ENCODE measurements around the gene HBZ.

Gene HBZ

DNA sequence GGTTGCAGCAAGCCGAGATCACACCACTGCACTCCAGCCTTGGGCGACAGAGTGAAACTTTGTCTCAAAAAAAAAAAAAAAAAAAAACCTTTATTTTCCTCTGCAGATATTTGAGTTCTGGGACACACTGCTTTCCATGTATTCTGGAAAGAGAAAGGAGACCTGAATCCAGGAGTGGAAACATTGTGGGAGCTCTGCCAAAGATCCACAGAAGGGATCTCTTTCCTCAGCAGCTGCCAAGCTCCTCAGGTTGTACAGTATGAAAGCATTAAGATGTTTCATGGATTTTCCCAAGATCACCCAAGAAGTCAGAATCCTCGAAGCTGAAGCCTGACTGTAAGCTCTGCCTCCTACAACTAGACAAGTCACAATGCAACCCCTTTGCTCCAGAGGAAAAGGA, 27.4 kb upstream of the HBZ start:
- H3K23ac ChIP-seq (ENCODE audit: low read length), result no peak overlapping the region
- no peak overlapping the region for H2BK5ac ChIP-seq (ENCODE audit: low read length)
- H3K56ac ChIP-seq (ENCODE audit: low read length), result no peak overlapping the region
- H3K4ac ChIP-seq (ENCODE audit: low read depth, low read length), result no peak overlapping the region
- no peak overlapping the region for H2BK15ac ChIP-seq (replicated peaks; ENCODE audit: low read depth)
- no peaks in the 10 kb centered on the region for H3K79me1 ChIP-seq (ENCODE audit: low read length)
- H3K4me2 ChIP-seq (ENCODE audit: low read length), result no peak overlapping the region
- H4K5ac ChIP-seq (ENCODE audit: low read length), result no peak overlapping the region
- H3K4me3 ChIP-seq (ENCODE audit: low read length), result no peak overlapping the region
- H3K27me3 ChIP-seq (ENCODE audit: insufficient read depth, low read length, poor library complexity), result no peaks in the 10 kb centered on the region
- no peak overlapping the region for H4K8ac ChIP-seq (ENCODE audit: low read depth, low read length)
- H3K9ac ChIP-seq (ENCODE audit: low read length), result no peak overlapping the region
- no peak overlapping the region for H2AK5ac ChIP-seq (ENCODE audit: low read length)
- no peaks in the 10 kb centered on the region for H3K79me2 ChIP-seq (ENCODE audit: control insufficient read depth, insufficient read depth, low read length)
- no peak overlapping the region for H3K27ac ChIP-seq (ENCODE audit: low read depth, low read length)
- no peaks in the 10 kb centered on the region for H3K4me1 ChIP-seq (ENCODE audit: control insufficient read depth, low read depth, low read length)
- no peak overlapping the region for H2BK120ac ChIP-seq (ENCODE audit: low read depth, low read length)
- no peak overlapping the region for H3K18ac ChIP-seq (ENCODE audit: low read length)
- DNase-seq, result no peak
- H3K36me3 ChIP-seq (ENCODE audit: control insufficient read depth, insufficient read depth, low read length), result no peaks in the 10 kb centered on the region
- WGBS (ENCODE audit: extremely low coverage, insufficient coverage, low lambda C conversion rate), result no CpG with 5 or more reads among the region's 3 CpGs

DNA sequence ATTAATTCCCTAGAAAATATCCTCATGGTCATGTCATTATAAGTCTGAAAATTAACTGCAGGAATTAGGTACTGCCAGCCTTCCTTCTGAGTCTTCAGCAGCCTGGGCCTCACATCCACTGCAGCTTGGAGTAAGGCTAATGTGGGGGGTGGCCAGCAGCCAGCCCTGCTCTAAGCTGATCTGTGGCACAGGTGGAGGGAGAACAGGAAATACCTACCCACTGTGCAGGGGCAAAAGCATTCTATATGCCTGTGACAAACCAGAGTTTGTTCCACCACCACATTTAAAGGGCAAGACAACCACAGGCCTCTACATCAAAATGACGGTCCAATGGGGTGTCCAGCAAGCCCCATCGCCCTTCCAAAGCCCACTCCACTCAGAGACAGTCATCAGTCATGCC, 23.4 kb upstream of the HBZ start:
- Histone ChIP-seq H3K4me2 (ENCODE audit: low read length) (no peak overlapping the region), H4K8ac (ENCODE audit: low read depth, low read length) (no peak overlapping the region), H3K4me3 (ENCODE audit: low read length) (no peak overlapping the region), H3K4ac (ENCODE audit: low read depth, low read length) (no peak overlapping the region), H2AK5ac (ENCODE audit: low read length) (no peak overlapping the region), H3K23ac (ENCODE audit: low read length) (no peak overlapping the region), H3K4me1 (ENCODE audit: control insufficient read depth, low read depth, low read length) (no peaks in the 10 kb centered on the region), H2BK5ac (ENCODE audit: low read length) (no peak overlapping the region), H3K27me3 (ENCODE audit: insufficient read depth, low read length, poor library complexity) (no peaks in the 10 kb centered on the region), H3K9ac (ENCODE audit: low read length) (no peak overlapping the region), H3K79me1 (ENCODE audit: low read length) (no peaks in the 10 kb centered on the region), H3K36me3 (ENCODE audit: control insufficient read depth, insufficient read depth, low read length) (no peaks in the 10 kb centered on the region), H2BK15ac (replicated peaks; ENCODE audit: low read depth) (no peak overlapping the region), H3K27ac (ENCODE audit: low read depth, low read length) (no peak overlapping the region), H3K79me2 (ENCODE audit: control insufficient read depth, insufficient read depth, low read length) (no peaks in the 10 kb centered on the region), H4K5ac (ENCODE audit: low read length) (no peak overlapping the region), H2BK120ac (ENCODE audit: low read depth, low read length) (no peak overlapping the region), H3K18ac (ENCODE audit: low read length) (no peak overlapping the region), H3K56ac (ENCODE audit: low read length) (no peak overlapping the region)
- no peak for DNase-seq
- WGBS (ENCODE audit: extremely low coverage, insufficient coverage, low lambda C conversion rate), result no CpG with 5 or more reads among the region's 2 CpGs

- H3K27me3 ChIP-seq (ENCODE audit: insufficient read depth, low read length, poor library complexity), result no peaks in the 10 kb centered on the region
- no peak overlapping the region for H2AK5ac ChIP-seq (ENCODE audit: low read length)
- no peak overlapping the region for H3K56ac ChIP-seq (ENCODE audit: low read length)
- no peaks in the 10 kb centered on the region for H3K4me1 ChIP-seq (ENCODE audit: control insufficient read depth, low read depth, low read length)
- no peak overlapping the region for H2BK15ac ChIP-seq (replicated peaks; ENCODE audit: low read depth)
- no peaks in the 10 kb centered on the region for H3K79me2 ChIP-seq (ENCODE audit: control insufficient read depth, insufficient read depth, low read length)
- H3K18ac ChIP-seq (ENCODE audit: low read length), result no peak overlapping the region
- WGBS (ENCODE audit: extremely low coverage, insufficient coverage, low lambda C conversion rate), result no CpG with 5 or more reads among the region's 15 CpGs
- H3K36me3 ChIP-seq (ENCODE audit: control insufficient read depth, insufficient read depth, low read length), result no peaks in the 10 kb centered on the region
- H3K9ac ChIP-seq (ENCODE audit: low read length), result no peak overlapping the region
- no peak overlapping the region for H2BK120ac ChIP-seq (ENCODE audit: low read depth, low read length)
- no peak overlapping the region for H3K4ac ChIP-seq (ENCODE audit: low read depth, low read length)
- no peak overlapping the region for H3K4me2 ChIP-seq (ENCODE audit: low read length)
- no peak overlapping the region for H4K8ac ChIP-seq (ENCODE audit: low read depth, low read length)
- no peak overlapping the region for H4K5ac ChIP-seq (ENCODE audit: low read length)
- H3K27ac ChIP-seq (ENCODE audit: low read depth, low read length), result no peak overlapping the region
- H3K23ac ChIP-seq (ENCODE audit: low read length), result no peak overlapping the region
- no peak overlapping the region for H2BK5ac ChIP-seq (ENCODE audit: low read length)
- no peak overlapping the region for H3K4me3 ChIP-seq (ENCODE audit: low read length)
- DNase-seq, result no peak
- no peaks in the 10 kb centered on the region for H3K79me1 ChIP-seq (ENCODE audit: low read length)
Observed at GRCh38 chr16:130533-131173, 21.8 kb upstream of the HBZ start.

GRCh38 chr16:132120-132519, 20.3 kb upstream of the HBZ start:
- Histone ChIP-seq H2AK5ac (ENCODE audit: low read length) (no peak overlapping the region), H3K4me1 (ENCODE audit: control insufficient read depth, low read depth, low read length) (no peaks in the 10 kb centered on the region), H3K27me3 (ENCODE audit: insufficient read depth, low read length, poor library complexity) (no peaks in the 10 kb centered on the region), H3K9ac (ENCODE audit: low read length) (no peak overlapping the region), H3K36me3 (ENCODE audit: control insufficient read depth, insufficient read depth, low read length) (no peaks in the 10 kb centered on the region), H3K18ac (ENCODE audit: low read length) (no peak overlapping the region), H4K5ac (ENCODE audit: low read length) (no peak overlapping the region), H2BK120ac (ENCODE audit: low read depth, low read length) (no peak overlapping the region), H3K79me2 (ENCODE audit: control insufficient read depth, insufficient read depth, low read length) (no peaks in the 10 kb centered on the region), H4K8ac (ENCODE audit: low read depth, low read length) (no peak overlapping the region), H2BK5ac (ENCODE audit: low read length) (no peak overlapping the region), H3K23ac (ENCODE audit: low read length) (no peak overlapping the region), H3K79me1 (ENCODE audit: low read length) (no peaks in the 10 kb centered on the region), H3K4me3 (ENCODE audit: low read length) (no peak overlapping the region), H2BK15ac (replicated peaks; ENCODE audit: low read depth) (no peak overlapping the region), H3K27ac (ENCODE audit: low read depth, low read length) (no peak overlapping the region), H3K4me2 (ENCODE audit: low read length) (no peak overlapping the region), H3K56ac (ENCODE audit: low read length) (no peak overlapping the region), H3K4ac (ENCODE audit: low read depth, low read length) (no peak overlapping the region)
- no peak for DNase-seq
- WGBS (ENCODE audit: extremely low coverage, insufficient coverage, low lambda C conversion rate), result no CpG with 5 or more reads among the region's 7 CpGs

- no peak for DNase-seq
- Histone ChIP-seq H3K4ac (ENCODE audit: low read depth, low read length) (no peak overlapping the region), H2BK5ac (ENCODE audit: low read length) (no peak overlapping the region), H3K9ac (ENCODE audit: low read length) (no peak overlapping the region), H3K23ac (ENCODE audit: low read length) (no peak overlapping the region), H4K5ac (ENCODE audit: low read length) (no peak overlapping the region), H3K36me3 (ENCODE audit: control insufficient read depth, insufficient read depth, low read length) (no peaks in the 10 kb centered on the region), H3K79me1 (ENCODE audit: low read length) (peaks cover 1% of the 10 kb centered on the region), H3K18ac (ENCODE audit: low read length) (no peak overlapping the region), H3K4me2 (ENCODE audit: low read length) (no peak overlapping the region), H2AK5ac (ENCODE audit: low read length) (no peak overlapping the region), H3K27me3 (ENCODE audit: insufficient read depth, low read length, poor library complexity) (no peaks in the 10 kb centered on the region), H3K79me2 (ENCODE audit: control insufficient read depth, insufficient read depth, low read length) (no peaks in the 10 kb centered on the region), H4K8ac (ENCODE audit: low read depth, low read length) (no peak overlapping the region), H2BK120ac (ENCODE audit: low read depth, low read length) (no peak overlapping the region), H3K56ac (ENCODE audit: low read length) (no peak overlapping the region), H3K4me3 (ENCODE audit: low read length) (no peak overlapping the region), H3K4me1 (ENCODE audit: control insufficient read depth, low read depth, low read length) (no peaks in the 10 kb centered on the region), H2BK15ac (replicated peaks; ENCODE audit: low read depth) (no peak overlapping the region), H3K27ac (ENCODE audit: low read depth, low read length) (no peak overlapping the region)
- WGBS (ENCODE audit: extremely low coverage, insufficient coverage, low lambda C conversion rate), result no CpG with 5 or more reads among the region's 2 CpGs
Observed at GRCh38 chr16:133716-134115, 18.7 kb upstream of the HBZ start.

DNA sequence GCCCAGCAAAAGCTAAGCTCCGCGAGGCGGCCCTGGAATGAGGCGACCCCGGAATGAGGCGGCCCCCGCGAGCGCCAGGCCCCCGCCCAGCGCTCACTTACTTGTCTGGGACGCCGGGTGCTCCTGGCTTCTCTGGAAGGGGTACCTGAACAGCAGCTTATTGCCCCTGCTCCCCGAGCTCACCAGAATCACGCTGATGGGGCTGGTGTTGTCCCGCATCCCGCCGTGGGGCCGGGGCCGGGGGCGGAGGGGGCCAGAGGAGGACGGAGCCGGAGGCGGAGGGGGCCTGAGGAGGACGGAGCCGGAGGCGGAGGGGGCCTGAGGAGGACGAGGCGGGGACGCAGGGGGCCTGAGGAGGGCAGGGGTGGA, 14.4 kb upstream of the HBZ start:
- Histone ChIP-seq H3K4ac (ENCODE audit: low read depth, low read length) (peak overlapping the region; percentile 73), H3K56ac (ENCODE audit: low read length) (peak overlapping the region; percentile 85), H2BK5ac (ENCODE audit: low read length) (no peak overlapping the region), H2BK120ac (ENCODE audit: low read depth, low read length) (peak overlapping the region; percentile 96), H3K27ac (ENCODE audit: low read depth, low read length) (peak overlapping the region; percentile 78), H3K79me2 (ENCODE audit: control insufficient read depth, insufficient read depth, low read length) (no peaks in the 10 kb centered on the region), H4K8ac (ENCODE audit: low read depth, low read length) (peak overlapping the region; percentile 65), H3K36me3 (ENCODE audit: control insufficient read depth, insufficient read depth, low read length) (no peaks in the 10 kb centered on the region), H3K23ac (ENCODE audit: low read length) (no peak overlapping the region), H2AK5ac (ENCODE audit: low read length) (no peak overlapping the region), H3K18ac (ENCODE audit: low read length) (peak overlapping the region; percentile 96), H3K4me2 (ENCODE audit: low read length) (peak overlapping the region; percentile 56), H3K4me3 (ENCODE audit: low read length) (peak overlapping the region; percentile 49), H3K27me3 (ENCODE audit: insufficient read depth, low read length, poor library complexity) (no peaks in the 10 kb centered on the region), H3K79me1 (ENCODE audit: low read length) (peaks cover 1% of the 10 kb centered on the region), H2BK15ac (replicated peaks; ENCODE audit: low read depth) (no peak overlapping the region), H3K4me1 (ENCODE audit: control insufficient read depth, low read depth, low read length) (no peaks in the 10 kb centered on the region), H4K5ac (ENCODE audit: low read length) (no peak overlapping the region), H3K9ac (ENCODE audit: low read length) (peak overlapping the region; percentile 77)
- DNase-seq, result peak; percentile 36
- no CpG with 5 or more reads among the region's 30 CpGs for WGBS (ENCODE audit: extremely low coverage, insufficient coverage, low lambda C conversion rate)
